GM19452 (cell line): ENCODE data around the gene GPSM1.
"Not testable (repeated sequence)": the region's sequence is repeated elsewhere in the genome, so short reads cannot be mapped to it uniquely, and the experiment has no call there.

ENCODE experiments used
- ATAC-seq: cut with Tn5 transposase; IDR thresholded peaks from one replicate; pipeline ENCODE4 v1.9.1; 2021; ENCODE audit not compliant: unreplicated experiment

GPSM1 gene

DNA sequence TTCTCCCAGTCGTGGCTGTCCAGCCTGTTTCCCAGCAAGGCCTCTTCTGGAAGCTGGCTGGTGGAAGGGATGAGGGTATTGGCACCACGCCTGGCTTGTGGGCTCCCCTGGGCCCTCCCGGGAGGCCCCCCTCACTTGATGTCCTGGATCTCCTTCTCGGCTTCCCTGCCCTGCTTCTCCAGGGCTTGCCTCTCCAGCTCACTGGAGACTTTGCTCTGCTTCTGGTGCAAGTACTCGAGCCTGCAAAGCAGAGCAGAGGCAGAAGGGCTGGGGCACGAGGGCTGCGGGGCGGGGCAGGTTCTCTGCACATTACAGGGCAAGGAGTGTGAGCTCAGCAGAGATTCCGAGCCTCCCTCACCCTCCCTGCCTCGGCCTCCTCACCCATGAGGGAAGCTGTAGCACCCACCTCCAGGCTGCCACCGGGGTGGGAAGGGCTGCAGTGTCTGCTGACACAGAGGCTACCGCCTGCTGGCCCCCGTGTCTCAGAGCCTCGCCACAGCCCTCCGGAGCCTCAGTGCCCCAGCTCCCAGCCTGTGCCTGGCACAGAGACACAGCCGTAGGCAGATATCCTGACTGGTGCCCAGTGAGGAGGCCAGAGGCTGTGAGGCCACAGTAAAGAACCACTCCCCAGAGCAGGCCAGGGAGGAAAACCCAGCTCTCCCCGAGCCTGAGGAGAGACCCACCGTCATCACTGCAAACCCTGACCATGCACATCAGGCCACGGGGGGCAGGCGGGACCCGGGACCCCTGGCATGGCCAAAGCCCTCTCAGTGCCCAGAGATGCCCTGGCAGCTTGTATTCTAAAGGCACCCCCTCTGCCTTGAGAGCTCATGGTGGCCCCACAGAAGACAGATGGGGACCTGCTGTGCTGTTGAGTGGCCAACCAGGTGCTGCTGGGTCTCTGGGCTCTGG, 65.5 kb downstream of the GPSM1 start:
- no peak for ATAC-seq

DNA sequence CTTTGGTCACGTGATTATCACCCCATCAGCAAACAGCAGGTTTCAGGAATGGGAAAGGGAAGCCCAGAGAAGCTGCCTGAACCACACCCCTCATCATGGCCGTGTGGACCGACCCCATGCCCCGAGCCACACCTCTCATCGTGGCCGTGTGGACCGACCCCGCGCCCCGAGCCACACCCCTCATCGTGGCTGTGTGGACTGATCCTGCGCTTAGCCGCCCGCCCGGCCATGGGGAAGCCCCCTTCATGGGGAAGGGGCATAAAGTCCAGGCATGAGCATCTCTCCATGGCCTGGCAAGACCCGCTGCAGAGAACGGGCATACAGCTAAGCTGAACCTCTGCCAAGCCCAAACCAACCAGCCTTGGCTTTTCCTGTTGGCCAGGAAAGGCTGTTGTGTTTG, 66.2 kb downstream of the GPSM1 start:
- ATAC-seq = no peak

- no peak for ATAC-seq
Measured at GRCh38 chr9:136394312-136395019, 67.1 kb downstream of the GPSM1 start.

GRCh38 chr9:136395020-136395340, 67.6 kb downstream of the GPSM1 start:
- no peak for ATAC-seq

DNA sequence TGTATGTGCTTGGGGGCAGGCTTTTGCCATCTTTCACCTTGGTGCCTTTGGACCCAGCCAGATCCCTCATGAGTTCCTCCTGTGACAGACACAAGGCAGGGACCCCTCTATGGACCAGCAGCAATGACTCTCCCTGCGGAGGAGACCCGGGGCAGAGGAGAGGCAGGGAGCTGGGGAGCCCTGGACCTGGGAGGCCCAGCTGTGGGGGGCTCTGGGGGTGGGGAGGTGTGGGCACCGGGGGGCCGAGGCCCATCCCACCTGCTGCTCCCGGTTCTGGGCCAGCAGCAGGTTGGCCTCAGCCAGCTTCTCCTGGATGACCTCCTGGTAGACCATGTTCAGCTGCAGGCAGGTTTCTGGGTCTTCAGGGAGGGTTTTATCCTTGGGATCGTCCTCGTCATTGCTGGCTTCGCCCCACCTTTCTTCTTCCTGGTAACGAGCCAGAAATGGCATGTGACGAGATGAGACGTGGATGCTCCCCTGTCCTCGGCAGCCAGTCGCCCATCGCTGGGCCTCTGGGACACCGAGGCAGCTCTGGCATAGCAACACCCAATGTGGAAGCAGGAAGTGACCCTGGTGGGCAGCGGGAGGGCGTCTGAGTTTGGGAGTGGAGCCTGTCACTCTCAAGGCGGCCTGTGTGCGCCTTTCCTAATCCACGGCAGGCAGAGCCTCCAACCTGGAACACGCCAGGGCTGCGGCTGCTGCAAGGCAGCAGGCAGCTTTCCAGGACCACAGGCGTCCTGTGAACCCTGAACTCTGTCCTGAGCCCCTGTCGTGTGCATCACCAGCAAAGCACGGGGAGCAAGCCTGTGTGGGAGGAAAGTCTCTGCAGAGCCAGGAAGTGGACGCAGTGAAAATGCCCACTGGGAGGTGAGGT, 68.2 kb downstream of the GPSM1 start:
- no peak for ATAC-seq

- ATAC-seq = no peak
Measured at GRCh38 chr9:136396219-136396515, 68.8 kb downstream of the GPSM1 start.

DNA sequence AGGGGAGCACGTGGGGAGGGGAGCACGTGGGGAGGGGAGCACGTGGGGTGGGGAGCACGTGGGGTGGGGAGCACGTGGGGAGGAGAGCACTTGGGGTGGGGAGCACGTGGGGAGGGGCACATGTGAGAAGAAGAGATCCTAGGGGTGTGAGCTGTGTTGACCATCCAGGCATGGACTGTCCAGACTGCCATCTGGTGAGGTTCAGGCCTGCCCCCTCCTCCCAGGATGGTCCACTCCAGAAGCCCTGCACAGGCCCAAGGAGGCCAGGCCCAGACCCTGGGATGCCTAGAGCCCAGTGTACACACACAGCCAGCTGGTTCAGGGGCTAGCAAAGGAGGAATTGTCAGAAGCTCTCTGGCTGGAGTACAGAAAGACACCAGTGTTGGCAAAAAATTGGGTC, 70.3 kb downstream of the GPSM1 start:
- ATAC-seq = no peak

DNA sequence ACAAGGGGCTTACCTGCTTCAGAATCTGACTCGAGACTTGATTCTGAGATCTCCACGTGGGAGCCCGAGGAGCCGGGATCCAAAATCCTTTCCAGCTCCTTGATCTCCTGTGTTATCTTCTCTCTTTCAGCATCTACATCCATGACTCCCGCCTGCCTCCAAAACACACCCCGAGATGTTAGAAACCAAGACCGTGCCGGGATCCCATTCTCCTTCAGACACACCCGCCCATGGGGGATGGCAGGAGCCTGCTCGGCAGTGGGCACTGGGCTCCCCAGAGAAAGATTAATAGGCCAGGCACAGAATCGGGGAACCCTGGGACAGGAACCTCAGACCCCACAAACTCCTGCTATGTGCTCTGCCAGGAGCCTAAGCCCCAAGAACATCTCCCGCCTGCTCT, 70.9 kb downstream of the GPSM1 start:
- no peak for ATAC-seq

DNA sequence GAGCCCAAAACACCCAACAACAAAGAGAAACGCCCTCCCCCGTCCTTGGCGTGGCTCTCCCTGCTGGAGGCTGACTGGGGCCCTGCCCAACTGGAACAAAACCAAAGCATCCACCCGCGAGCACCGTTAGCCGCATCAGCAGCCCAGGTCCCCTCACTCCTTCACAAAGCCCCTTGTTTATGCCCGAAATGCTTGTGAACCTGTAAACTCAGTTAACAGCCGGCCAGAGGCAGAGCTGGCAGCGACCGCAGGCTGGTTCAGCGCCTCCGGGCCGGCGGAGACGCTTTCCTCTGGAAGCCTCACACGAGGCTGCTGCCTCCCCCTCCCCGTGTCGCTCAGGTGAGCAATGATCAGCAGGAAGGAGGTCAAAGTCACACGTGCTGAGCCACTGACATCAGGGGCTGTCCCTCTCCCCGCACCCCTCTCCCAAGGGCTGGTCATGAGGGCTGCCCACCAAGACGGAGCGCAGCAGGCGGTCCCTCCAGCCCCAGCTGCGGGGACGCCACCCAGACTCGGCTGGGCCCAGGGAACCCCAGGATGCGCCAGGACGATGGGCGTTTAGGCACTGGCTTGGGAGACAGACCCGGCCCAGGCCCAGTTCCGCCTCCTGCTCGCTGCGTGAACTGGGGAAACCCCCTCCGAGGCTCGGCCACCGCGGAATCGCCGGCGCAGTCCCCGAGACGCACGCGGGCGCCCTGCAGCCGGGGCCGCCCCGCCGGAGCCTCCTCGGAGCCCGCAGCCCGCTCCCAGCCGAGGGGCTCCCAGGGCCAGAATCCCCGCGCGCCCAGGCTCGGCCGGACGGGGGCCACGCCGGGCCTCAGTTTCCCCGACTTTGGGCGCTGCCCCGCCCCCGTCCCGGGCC, 72.1 kb downstream of the GPSM1 start:
- no peak for ATAC-seq

DNA sequence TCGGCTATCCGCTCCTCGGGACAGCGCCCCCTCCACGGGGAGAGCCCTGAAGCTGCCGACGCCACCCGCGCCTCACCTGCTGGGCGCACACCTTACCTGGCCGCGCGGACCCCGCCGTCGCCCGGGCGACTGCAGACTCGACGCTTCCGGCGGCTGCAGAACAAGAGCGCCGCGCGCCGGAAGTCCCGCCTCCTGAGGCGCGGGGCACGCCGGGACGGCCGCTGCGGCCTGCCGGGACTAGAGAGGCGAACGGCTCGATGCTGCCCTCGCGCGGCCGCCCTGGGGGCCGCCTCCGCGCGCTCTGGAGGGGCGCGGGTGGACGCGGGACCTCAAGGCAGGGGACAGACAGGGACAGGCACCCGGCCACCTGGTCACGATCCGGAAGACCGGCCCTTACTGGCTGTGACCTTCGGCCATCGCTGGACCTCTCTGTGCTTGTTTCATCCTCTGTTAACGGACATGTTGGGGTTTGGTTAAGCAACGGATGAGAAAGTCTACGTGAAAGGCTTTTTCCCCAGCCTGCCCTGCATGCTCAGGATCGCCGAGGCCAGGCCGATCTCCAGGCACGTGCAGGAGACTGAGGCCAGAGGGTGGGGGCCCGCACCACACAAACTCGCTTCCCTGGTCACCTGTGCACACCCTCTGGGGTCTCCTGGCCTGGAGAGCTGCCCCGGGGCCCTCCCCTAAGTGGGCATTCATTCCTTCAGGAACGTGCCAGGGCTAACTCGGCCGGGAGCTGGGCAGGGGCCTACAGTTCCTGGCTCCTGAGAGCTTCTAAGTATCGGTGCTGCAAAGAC, 72.9 kb downstream of the GPSM1 start, which contains the start of gene SNAPC4:
Gene SNAPC4 (minus strand): TSS at position 133 of the 797 bp plus-strand sequence. CDS start 1,742 bp downstream, outside the sequence.
- peak; percentile 68 for ATAC-seq

DNA sequence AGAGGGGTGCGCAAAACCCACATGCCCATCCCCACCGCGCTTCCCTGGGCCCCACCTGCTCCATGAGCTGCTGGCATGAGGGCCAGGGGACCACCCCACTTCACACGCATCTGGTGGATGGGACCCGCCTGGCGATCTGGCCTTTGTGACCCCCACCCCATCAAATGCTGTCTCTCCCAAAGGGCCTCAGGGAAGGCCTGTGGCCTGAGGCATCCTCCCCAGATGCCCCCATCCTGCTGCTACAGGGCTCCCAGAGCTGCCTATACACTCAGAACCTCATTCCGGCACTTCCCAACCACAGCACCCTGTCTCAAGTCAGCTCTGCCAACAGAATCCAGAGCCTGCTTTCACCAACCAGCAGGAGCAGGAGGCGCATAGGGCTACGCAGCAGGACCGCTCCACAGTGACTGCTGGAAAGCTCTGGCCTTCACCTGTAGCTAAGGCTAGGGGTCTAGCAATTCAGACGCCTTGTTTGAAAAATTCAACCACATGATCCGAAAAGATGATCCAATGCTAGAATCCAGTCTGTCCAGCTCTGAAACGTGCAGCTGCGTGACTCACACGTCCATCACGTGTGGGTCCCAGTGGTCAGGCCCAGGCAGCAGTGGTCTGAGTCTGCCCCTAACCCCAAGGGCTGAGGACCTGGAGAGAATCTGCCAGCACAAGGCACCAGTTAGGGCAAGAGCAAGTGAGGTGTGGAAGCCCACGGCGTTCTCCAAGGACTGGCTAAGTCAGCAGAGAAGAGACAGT, 74.0 kb downstream of the GPSM1 start:
- no peak for ATAC-seq

DNA sequence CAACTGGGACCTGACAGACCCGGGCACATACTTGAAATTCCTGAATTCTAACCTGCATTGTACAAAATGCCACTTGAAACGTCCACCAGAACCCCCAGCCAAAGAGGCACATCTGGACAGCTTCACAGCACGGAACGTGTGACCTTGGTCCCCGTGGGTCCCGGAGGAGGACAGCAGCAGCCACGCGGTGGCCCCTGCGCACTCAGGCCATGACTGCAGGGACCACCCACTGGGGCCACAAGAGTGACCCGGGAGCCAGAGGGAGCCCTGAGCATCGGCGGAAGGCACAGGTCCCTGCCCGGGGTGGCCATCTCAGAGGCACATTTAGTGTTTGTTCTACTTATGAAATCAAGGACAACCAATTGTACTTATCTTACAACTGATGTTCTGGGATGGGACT, 74.7 kb downstream of the GPSM1 start:
- no peak for ATAC-seq

- peak; percentile 41 for ATAC-seq
Measured at GRCh38 chr9:136403538-136403914, 76.2 kb downstream of the GPSM1 start.

DNA sequence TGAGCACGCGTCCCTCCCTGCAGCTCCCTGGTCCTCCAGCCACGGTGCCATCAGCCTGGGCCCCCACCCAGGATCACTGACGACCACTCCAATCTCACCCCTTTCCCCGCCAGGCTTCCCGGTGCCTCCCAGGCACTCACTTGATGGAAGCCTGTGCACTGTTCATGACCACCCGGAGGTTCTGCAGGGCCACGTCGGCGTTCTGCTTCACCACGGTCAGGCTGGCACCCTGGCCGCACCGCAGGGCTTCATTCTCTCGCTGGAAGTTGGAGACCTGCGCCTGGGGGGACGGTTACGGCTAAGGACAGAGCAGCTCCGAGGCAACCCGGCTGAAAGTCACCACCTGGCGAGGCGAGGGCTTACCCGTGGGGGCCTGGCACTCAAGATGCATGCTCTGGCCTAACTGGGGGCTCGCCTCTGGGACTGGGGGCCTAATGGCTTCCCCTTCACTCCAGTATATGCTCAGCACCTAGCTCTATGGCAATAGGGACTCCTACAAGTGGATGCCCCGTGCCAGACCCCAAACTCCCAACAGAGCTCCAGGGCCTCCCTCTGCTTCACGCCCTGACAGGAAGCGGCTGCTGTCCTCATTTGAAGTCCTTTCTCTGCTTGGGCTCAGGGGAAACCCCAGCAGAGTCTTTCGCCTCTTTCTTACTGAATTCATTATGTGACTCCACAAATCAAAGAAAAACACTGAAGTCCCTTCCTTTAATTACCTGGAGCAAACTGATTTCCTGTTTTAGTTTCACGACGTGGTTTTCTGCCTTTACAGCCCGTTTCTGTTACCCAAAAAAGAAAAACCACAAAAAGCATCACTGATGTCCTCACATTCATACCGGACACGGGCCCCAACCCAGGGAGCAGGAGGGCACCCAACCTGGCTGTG, 76.8 kb downstream of the GPSM1 start:
- no peak for ATAC-seq

- no peak for ATAC-seq
Measured at GRCh38 chr9:136404801-136405136, 77.4 kb downstream of the GPSM1 start.

DNA sequence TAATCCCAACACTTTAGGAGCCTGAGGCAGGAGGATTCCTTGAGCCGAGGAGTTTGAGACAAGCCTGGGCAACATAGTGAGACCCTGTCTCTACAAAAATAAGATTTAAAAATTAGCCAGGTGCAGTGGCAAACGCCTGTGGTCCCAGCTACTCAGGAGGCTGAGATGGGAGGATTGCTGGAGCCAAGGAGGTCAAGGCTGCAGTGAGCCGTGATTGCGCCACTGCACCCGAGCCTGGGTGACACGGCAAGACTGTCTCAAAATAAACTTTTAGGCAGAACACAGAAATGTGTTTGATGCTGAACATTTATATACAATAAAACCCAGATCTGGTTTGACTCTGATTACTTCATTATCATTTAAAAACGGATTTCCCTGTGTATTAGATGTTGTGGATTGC, 78.1 kb downstream of the GPSM1 start:
- ATAC-seq = no peak

GRCh38 chr9:136405904-136406303, 78.6 kb downstream of the GPSM1 start:
- ATAC-seq = not testable (repeated sequence)

DNA sequence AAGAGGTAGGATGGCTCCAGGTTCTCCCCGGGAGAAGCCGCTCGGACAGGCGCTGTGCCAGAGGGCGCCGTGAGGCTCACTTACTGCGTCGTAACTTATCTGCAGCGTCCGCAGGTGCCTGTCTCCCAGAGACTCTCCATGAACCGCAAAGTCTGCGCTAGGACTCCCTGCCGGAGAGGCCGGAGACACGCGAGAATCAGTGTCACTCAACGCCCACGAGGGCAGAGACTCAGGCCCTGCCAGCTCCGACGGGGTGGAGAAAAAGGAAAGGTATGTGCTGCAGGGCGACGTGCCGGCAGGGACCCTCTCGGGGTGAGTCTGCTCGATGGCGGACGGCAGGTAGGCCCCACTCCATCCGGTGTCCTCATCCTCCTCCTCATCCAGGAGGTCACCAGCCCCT, 79.7 kb downstream of the GPSM1 start:
- not testable (repeated sequence) for ATAC-seq
